ENCODE measurements around the gene TBC1D10B.

- TF ChIP-seq CTCF (IDR thresholded peaks at IDR 0.05) (no peak), POLR2A (IDR thresholded peaks at IDR 0.05) (no peak)
These were observed 43.0 kb upstream of the TBC1D10B start for GRCh38 chr16:30413112-30413806.

All from adrenal gland (tissue), 5 donors.